GM10847 (cell line): ENCODE data around the gene HIF1A.

Experiments
- POLR2A ChIP-seq: IDR thresholded peaks from 2 replicates; pipeline ENCODE4 v1.6.1; 2011; ENCODE audit not compliant: insufficient read length; ENCODE audit errors: extremely low read depth

The HIF1A gene

GRCh38 chr14:61694830-61695694 lies at the start of gene HIF1A:
Gene HIF1A (plus strand): TSS chr14:61695513. CDS start chr14:61695805, 292 bp downstream.
- peak; percentile 98 for TF ChIP-seq POLR2A

- TF ChIP-seq POLR2A = no peak
Observed at GRCh38 chr14:61646366-61647116, 48.8 kb upstream of the HIF1A start.

GRCh38 chr14:61647704-61648103 lies 47.6 kb upstream of the HIF1A start:
- no peak for TF ChIP-seq POLR2A

- TF ChIP-seq POLR2A = no peak
Observed at GRCh38 chr14:61648377-61648776, 46.9 kb upstream of the HIF1A start.

GRCh38 chr14:61649283-61649682 lies 46.0 kb upstream of the HIF1A start:
- TF ChIP-seq POLR2A = no peak

- TF ChIP-seq POLR2A = no peak
Observed at GRCh38 chr14:61651355-61651754, 44.0 kb upstream of the HIF1A start.

GRCh38 chr14:61652526-61653262 lies 42.6 kb upstream of the HIF1A start:
- TF ChIP-seq POLR2A = no peak

GRCh38 chr14:61653507-61653906 lies 41.8 kb upstream of the HIF1A start:
- no peak for TF ChIP-seq POLR2A

- no peak for TF ChIP-seq POLR2A
Observed at GRCh38 chr14:61654026-61654425, 41.3 kb upstream of the HIF1A start.

- TF ChIP-seq POLR2A = no peak
Observed at GRCh38 chr14:61655777-61656176, 39.5 kb upstream of the HIF1A start.

GRCh38 chr14:61656341-61656740 lies 39.0 kb upstream of the HIF1A start:
- no peak for TF ChIP-seq POLR2A

- no peak for TF ChIP-seq POLR2A
Observed at GRCh38 chr14:61659582-61659981, 35.7 kb upstream of the HIF1A start.

- TF ChIP-seq POLR2A = no peak
Observed at GRCh38 chr14:61661471-61662400, 33.6 kb upstream of the HIF1A start.

GRCh38 chr14:61662437-61663311 lies 32.6 kb upstream of the HIF1A start:
- peak; percentile 24 for TF ChIP-seq POLR2A
